GM19468 (cell line): ENCODE data around the gene MOB3B.
"Not testable (repeated sequence)": the region's sequence is repeated elsewhere in the genome, so short reads cannot be mapped to it uniquely, and the experiment has no call there.

ENCODE experiments used
- ATAC-seq: cut with Tn5 transposase; IDR thresholded peaks from one replicate; pipeline ENCODE4 v1.9.1; 2021; ENCODE audit warnings: mild to moderate bottlenecking, moderate library complexity, moderate number of reproducible peaks; ENCODE audit not compliant: unreplicated experiment; ENCODE audit errors: extremely low read depth

Gene MOB3B

GRCh38 chr9:27429436-27429835 lies 100.2 kb downstream of the MOB3B start:
- ATAC-seq = no peak

- ATAC-seq = no peak
Observed at GRCh38 chr9:27428551-27428950, 101.1 kb downstream of the MOB3B start.

- no peak for ATAC-seq
Observed at GRCh38 chr9:27427272-27427643, 102.4 kb downstream of the MOB3B start.

GRCh38 chr9:27426511-27427271 lies 102.9 kb downstream of the MOB3B start:
- ATAC-seq = no peak

GRCh38 chr9:27425827-27426510 lies 103.6 kb downstream of the MOB3B start:
- ATAC-seq = no peak

- no peak for ATAC-seq
Observed at GRCh38 chr9:27423915-27424710, 105.5 kb downstream of the MOB3B start.

- ATAC-seq = no peak
Observed at GRCh38 chr9:27422279-27422834, 107.3 kb downstream of the MOB3B start.

GRCh38 chr9:27421577-27421976 lies 108.0 kb downstream of the MOB3B start:
- ATAC-seq = no peak

GRCh38 chr9:27419558-27419957 lies 110.1 kb downstream of the MOB3B start:
- ATAC-seq = not testable (repeated sequence)

- no peak for ATAC-seq
Observed at GRCh38 chr9:27414220-27414761, 115.3 kb downstream of the MOB3B start.

GRCh38 chr9:27413511-27414219 lies 115.9 kb downstream of the MOB3B start:
- no peak for ATAC-seq

GRCh38 chr9:27412963-27413362 lies 116.7 kb downstream of the MOB3B start:
- ATAC-seq = no peak

- no peak for ATAC-seq
Observed at GRCh38 chr9:27412081-27412480, 117.5 kb downstream of the MOB3B start.

- ATAC-seq = no peak
Observed at GRCh38 chr9:27408482-27408881, 121.1 kb downstream of the MOB3B start.

GRCh38 chr9:27408001-27408400 lies 121.6 kb downstream of the MOB3B start:
- no peak for ATAC-seq

- no peak for ATAC-seq
Observed at GRCh38 chr9:27407491-27407890, 122.1 kb downstream of the MOB3B start.

- no peak for ATAC-seq
Observed at GRCh38 chr9:27404661-27405060, 125.0 kb downstream of the MOB3B start.

- no peak for ATAC-seq
Observed at GRCh38 chr9:27402626-27403025, 127.0 kb downstream of the MOB3B start.

- ATAC-seq = no peak
Observed at GRCh38 chr9:27400334-27400880, 129.2 kb downstream of the MOB3B start.
